Eye (tissue), 1 donor: ENCODE data around the gene HERC2.
"Not testable (repeated sequence)": the region's sequence is repeated elsewhere in the genome, so short reads cannot be mapped to it uniquely, and the experiment has no call there.

Experiments
- DNase-seq: peaks from one replicate; pipeline ENCODE4 v3.0.0-alpha.2; 2015

HERC2 gene

GRCh38 chr15:28222612-28223011 is 99.4 kb downstream of the HERC2 start:
- not testable (repeated sequence) for DNase-seq

GRCh38 chr15:28221696-28222095 is 100.3 kb downstream of the HERC2 start:
- DNase-seq, result not testable (repeated sequence)

- DNase-seq, result no peak
Observed at GRCh38 chr15:28219116-28219515, 102.9 kb downstream of the HERC2 start.

GRCh38 chr15:28216946-28217546 is 104.9 kb downstream of the HERC2 start:
- not testable (repeated sequence) for DNase-seq

GRCh38 chr15:28215521-28215920 is 106.5 kb downstream of the HERC2 start:
- not testable (repeated sequence) for DNase-seq

- not testable (repeated sequence) for DNase-seq
Observed at GRCh38 chr15:28214006-28214790, 107.8 kb downstream of the HERC2 start.

- not testable (repeated sequence) for DNase-seq
Observed at GRCh38 chr15:28213393-28213792, 108.6 kb downstream of the HERC2 start.

GRCh38 chr15:28208583-28208982 is 113.4 kb downstream of the HERC2 start:
- peak; percentile 86 for DNase-seq

- DNase-seq, result not testable (repeated sequence)
Observed at GRCh38 chr15:28205640-28206039, 116.3 kb downstream of the HERC2 start.

GRCh38 chr15:28203055-28203828 is 118.7 kb downstream of the HERC2 start:
- not testable (repeated sequence) for DNase-seq

GRCh38 chr15:28202124-28202523 is 119.9 kb downstream of the HERC2 start:
- not testable (repeated sequence) for DNase-seq

GRCh38 chr15:28198215-28198614 is 123.8 kb downstream of the HERC2 start:
- not testable (repeated sequence) for DNase-seq

- not testable (repeated sequence) for DNase-seq
Observed at GRCh38 chr15:28197694-28198093, 124.3 kb downstream of the HERC2 start.

- not testable (repeated sequence) for DNase-seq
Observed at GRCh38 chr15:28196581-28196980, 125.4 kb downstream of the HERC2 start.

GRCh38 chr15:28192772-28193171 is 129.2 kb downstream of the HERC2 start:
- DNase-seq, result no peak

- DNase-seq, result peak; percentile 93
Observed at GRCh38 chr15:28191832-28192231, 130.1 kb downstream of the HERC2 start.

GRCh38 chr15:28190391-28191174 is 131.4 kb downstream of the HERC2 start:
- no peak for DNase-seq

- DNase-seq, result no peak
Observed at GRCh38 chr15:28185148-28185895, 136.7 kb downstream of the HERC2 start.

GRCh38 chr15:28184166-28184565 is 137.8 kb downstream of the HERC2 start:
- DNase-seq, result no peak

GRCh38 chr15:28182731-28183130 is 139.2 kb downstream of the HERC2 start:
- no peak for DNase-seq

- no peak for DNase-seq
Observed at GRCh38 chr15:28182216-28182615, 139.8 kb downstream of the HERC2 start.

GRCh38 chr15:28181366-28181765 is 140.6 kb downstream of the HERC2 start:
- no peak for DNase-seq
